Keratinocyte (primary cell): Measurements from ENCODE around the gene KMT2C. TPM values are rescaled to one million over a fixed set of nuclear protein-coding genes. Genes with fewer than 3 reads are reported as not detected.

Experiments used
- DNase-seq: peaks from one replicate; pipeline ENCODE4 v3.0.0-alpha.2; 2011; ENCODE audit warnings: low read depth, missing footprints, low spot score
- FAIRE-seq: peaks from 2 replicates; lab custom pipeline; 2011; peaks lifted over from hg19 to GRCh38; lab: Jason Lieb, UNC
- H2AFZ ChIP-seq: 2 replicates; pipeline ENCODE4 v1.6.0; 2012; ENCODE audit warnings: low read length, control low read depth, inconsistent platforms; ENCODE audit not compliant: control insufficient read depth
- H3K27ac ChIP-seq: 2 replicates; pipeline ENCODE4 v1.5.1; 2011; ENCODE audit warnings: low read length; ENCODE audit not compliant: control insufficient read depth, insufficient read depth
- H3K27me3 ChIP-seq: 3 replicates; pipeline ENCODE4 v1.6.0; 2011; ENCODE audit warnings: low read length; ENCODE audit not compliant: control insufficient read depth, insufficient read depth; ENCODE audit errors: extremely low read depth
- H3K36me3 ChIP-seq, 2 experiments: 2 replicates in 1 of 2; 3 replicates in 1 of 2; pipeline ENCODE4 v1.5.1; 2011; ENCODE audit warnings: low read length in 2 of 2, mild to moderate bottlenecking in 1 of 2; ENCODE audit not compliant: control insufficient read depth in 2 of 2, insufficient read depth in 2 of 2; ENCODE audit errors: extremely low read depth in 1 of 2
- H3K4me1 ChIP-seq: 3 replicates; pipeline ENCODE4 v1.5.1; 2011; ENCODE audit warnings: low read length; ENCODE audit not compliant: control insufficient read depth, insufficient read depth; ENCODE audit errors: extremely low read depth
- H3K4me2 ChIP-seq: 3 replicates; pipeline ENCODE4 v1.6.0; 2011; ENCODE audit warnings: low read depth, low read length; ENCODE audit not compliant: control insufficient read depth, insufficient read depth; ENCODE audit errors: extremely low read depth
- H3K4me3 ChIP-seq, 3 experiments: fragments of 200-600 bp in 1 of 3; sonication (generic) in 1 of 3; 2 replicates in 2 of 3; 3 replicates in 1 of 3; pipeline ENCODE4 v1.5.1; 2011 to 2016; ENCODE audit warnings: low read length in 3 of 3, mild to moderate bottlenecking in 3 of 3, control low read depth in 2 of 3, inconsistent platforms in 1 of 3, low read depth in 1 of 3, mixed read lengths in 1 of 3, mixed run types in 1 of 3, moderate library complexity in 1 of 3; ENCODE audit not compliant: control insufficient read depth in 2 of 3, insufficient read depth in 2 of 3; ENCODE audit errors: extremely low read depth in 1 of 3
- H3K79me2 ChIP-seq: 2 replicates; pipeline ENCODE4 v1.6.0; 2012; ENCODE audit warnings: low read length; ENCODE audit not compliant: control insufficient read depth, insufficient read depth
- H3K9ac ChIP-seq: 3 replicates; pipeline ENCODE4 v1.6.0; 2011; ENCODE audit warnings: low read length; ENCODE audit not compliant: control insufficient read depth, insufficient read depth; ENCODE audit errors: extremely low read depth
- H3K9me1 ChIP-seq: 3 replicates; pipeline ENCODE4 v1.6.0; 2011; ENCODE audit warnings: low read length; ENCODE audit not compliant: control insufficient read depth, insufficient read depth; ENCODE audit errors: extremely low read depth
- H3K9me3 ChIP-seq: 2 replicates; pipeline ENCODE4 v1.5.1; 2012; ENCODE audit warnings: low read depth, low read length; ENCODE audit not compliant: control insufficient read depth
- H4K20me1 ChIP-seq: 3 replicates; pipeline ENCODE4 v1.6.0; 2011; ENCODE audit warnings: low read length; ENCODE audit not compliant: control insufficient read depth, insufficient read depth; ENCODE audit errors: extremely low read depth
- CTCF ChIP-seq, 3 experiments: IDR thresholded peaks in 1 of 3; conservative IDR thresholded peaks in 1 of 3; optimal IDR thresholded peaks in 1 of 3; 2 replicates in 2 of 3; 3 replicates in 1 of 3; pipeline versions ENCODE3 to v1.5.1; 2011; ENCODE audit warnings: low read length in 3 of 3, mild to moderate bottlenecking in 3 of 3, moderate library complexity in 2 of 3, control low read depth in 1 of 3, inconsistent platforms in 1 of 3; ENCODE audit not compliant: insufficient read depth in 2 of 3; ENCODE audit errors: extremely low read depth in 1 of 3
- EZH2 ChIP-seq: IDR thresholded peaks from one replicate; pipeline ENCODE4 v1.6.1; 2012; ENCODE audit warnings: inconsistent platforms, mild to moderate bottlenecking, low read length, moderate library complexity
- dilution Hi-C: fragments of 300-500 bp; cut with MboI; formaldehyde crosslinking; loops from one replicate; pipeline ENCODE4 v1.7.0; 2020; ENCODE audit warnings: low sequenced_read_pairs; ENCODE audit not compliant: extremely low pct_ligation_motif_present
- polyA plus RNA-seq, 5 experiments: library from polyadenylated mRNA; depleted of rRNA in 3 of 5; stranded (reverse) in 3 of 5; stranded (forward) in 1 of 5; unstranded in 1 of 5; fragments of >200 nt; gene quantifications; 1 replicate in 1 of 5; 2 replicates in 3 of 5; 3 replicates in 1 of 5; pipeline versions ENCODE4 v1.2.1 to v1.2.3, GENCODE V29; 2011 to 2012; ENCODE audit warnings: missing spikeins in 2 of 5, low read depth in 1 of 5, low replicate concordance in 1 of 5

KMT2C gene
- polyA plus RNA-seq, 1 donor (not counting 4 experiments of a cell fraction or from before 2014, with no cell fraction given), result 8.5 TPM

DNA sequence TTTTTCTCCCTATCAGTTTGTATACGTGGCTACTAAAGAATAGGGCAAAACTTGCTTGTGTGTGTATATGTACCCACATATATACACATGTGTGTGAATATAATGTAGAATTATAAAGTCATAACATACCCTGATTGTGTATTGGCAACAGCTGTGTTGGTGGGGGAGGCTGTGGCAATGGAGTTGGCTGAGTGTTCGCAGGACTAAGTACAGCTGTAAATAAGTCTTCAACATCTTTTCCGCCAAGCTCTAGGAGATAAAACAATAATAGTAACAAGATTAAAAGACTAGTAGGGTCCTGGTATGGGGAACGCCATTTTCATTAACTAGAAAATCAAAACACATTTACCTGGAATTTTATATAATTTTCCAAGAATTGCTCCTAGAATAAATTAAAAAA lies 241.9 kb downstream of the KMT2C start:
- no peak overlapping the region for H2AFZ ChIP-seq
- no peaks in the 10 kb centered on the region for H3K9me1 ChIP-seq
- H3K79me2 ChIP-seq, result no peaks in the 10 kb centered on the region
- TF ChIP-seq CTCF (optimal IDR thresholded peaks at IDR 0.05 in 1 of 3, IDR thresholded peaks at IDR 0.05 in 1 of 3, conservative IDR thresholded peaks at IDR 0.05 in 1 of 3; ENCODE audit: extremely low read depth in 1 of 3, insufficient read depth in 2 of 3, low read length in 3 of 3) (no peak), EZH2 (no peak)
- no peak overlapping the region for H3K4me3 ChIP-seq
- no peaks in the 10 kb centered on the region for H3K9me3 ChIP-seq
- DNase-seq (no peak), FAIRE-seq (no peak)
- H4K20me1 ChIP-seq, result no peaks in the 10 kb centered on the region
- H3K4me2 ChIP-seq, result no peak overlapping the region
- peaks cover 6 to 17% of the 10 kb centered on the region in 2 experiments for H3K36me3 ChIP-seq
- no peak overlapping the region for H3K9ac ChIP-seq
- no peak overlapping the region for H3K27ac ChIP-seq
- dilution Hi-C loops, result no loop called here
- H3K27me3 ChIP-seq, result no peaks in the 10 kb centered on the region
- H3K4me1 ChIP-seq, result no peaks in the 10 kb centered on the region

DNA sequence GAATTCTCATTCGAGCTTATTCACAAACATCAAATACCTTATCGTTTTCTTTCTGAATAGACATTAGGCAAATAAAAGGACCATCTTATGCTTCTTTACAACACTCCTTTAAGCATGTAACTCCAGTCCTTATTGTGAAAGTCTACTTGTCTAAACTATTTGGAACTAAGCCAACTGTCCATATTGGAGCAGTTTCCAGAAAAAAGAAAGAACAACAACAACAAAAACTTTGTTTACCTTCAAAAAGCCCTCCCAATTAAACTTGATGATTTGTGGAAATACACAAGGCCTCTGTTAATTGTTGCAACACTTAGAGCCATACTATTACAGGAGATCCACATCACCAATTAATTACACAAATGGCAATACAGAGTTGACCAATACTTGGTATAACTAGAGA lies 246.7 kb downstream of the KMT2C start:
- H4K20me1 ChIP-seq, result no peaks in the 10 kb centered on the region
- H3K36me3 ChIP-seq, result peaks cover 15 to 21% of the 10 kb centered on the region in 2 experiments
- no peak for FAIRE-seq
- no peaks in the 10 kb centered on the region for H3K9me1 ChIP-seq
- no peak overlapping the region for H3K4me2 ChIP-seq
- no peak for DNase-seq
- no peak for TF ChIP-seq EZH2
- TF ChIP-seq CTCF (optimal IDR thresholded peaks at IDR 0.05 in 1 of 3, IDR thresholded peaks at IDR 0.05 in 1 of 3, conservative IDR thresholded peaks at IDR 0.05 in 1 of 3; ENCODE audit: extremely low read depth in 1 of 3, insufficient read depth in 2 of 3, low read length in 3 of 3), result no peak
- dilution Hi-C loops, result no loop called here
- no peak overlapping the region for H2AFZ ChIP-seq
- H3K27me3 ChIP-seq, result no peaks in the 10 kb centered on the region
- no peak overlapping the region for H3K4me3 ChIP-seq
- no peaks in the 10 kb centered on the region for H3K79me2 ChIP-seq
- H3K9ac ChIP-seq, result no peak overlapping the region
- H3K27ac ChIP-seq, result no peak overlapping the region
- H3K4me1 ChIP-seq, result no peaks in the 10 kb centered on the region
- no peaks in the 10 kb centered on the region for H3K9me3 ChIP-seq
